HepG2 (cell line): ENCODE measurements around the gene SAPCD2. TPM values are rescaled to one million over a fixed set of nuclear protein-coding genes. Genes with fewer than 3 reads are reported as not detected.

Experiments
- BRD4 ChIP-seq: sonication (generic); formaldehyde crosslinking; IDR thresholded peaks from 2 replicates; pipeline ENCODE4 v1.4.0; 2020; ENCODE audit warnings: missing genetic modification reagents
- CCDC6 ChIP-seq: sonication (generic); formaldehyde crosslinking; IDR thresholded peaks from 2 replicates; pipeline ENCODE4 v1.8.1; 2022; ENCODE audit warnings: mild to moderate bottlenecking, missing genetic modification reagents, moderate library complexity
- ERF ChIP-seq: IDR thresholded peaks from 2 replicates; pipeline ENCODE4 v1.6.1; 2018; ENCODE audit warnings: missing biosample characterization, missing genetic modification reagents
- KDM5B ChIP-seq: sonication (generic); formaldehyde crosslinking; IDR thresholded peaks from 2 replicates; pipeline ENCODE4 v1.4.0; 2020; ENCODE audit warnings: missing genetic modification reagents, mild to moderate bottlenecking, borderline replicate concordance
- PITX1 ChIP-seq: sonication (generic); formaldehyde crosslinking; IDR thresholded peaks from 2 replicates; pipeline ENCODE4 v1.5.1; 2020; ENCODE audit warnings: mild to moderate bottlenecking, missing genetic modification reagents
- POLR2AphosphoS5 ChIP-seq: IDR thresholded peaks from 2 replicates; pipeline ENCODE4 v1.6.1; 2012; ENCODE audit warnings: low read depth, low read length
- PTBP1 ChIP-seq: fragments of 200-400 bp; formaldehyde crosslinking; IDR thresholded peaks from 2 replicates; pipeline ENCODE4 v1.6.1; 2018; ENCODE audit warnings: low read length, low read depth; ENCODE audit not compliant: poor library complexity, severe bottlenecking
- SNAPC4 ChIP-seq: sonication (generic); formaldehyde crosslinking; IDR thresholded peaks from 2 replicates; pipeline ENCODE4 v1.4.0; 2020; ENCODE audit warnings: mild to moderate bottlenecking, missing genetic modification reagents
- SP4 ChIP-seq: sonication (generic); formaldehyde crosslinking; IDR thresholded peaks from 2 replicates; pipeline ENCODE4 v1.8.1; 2023; ENCODE audit warnings: mild to moderate bottlenecking, missing genetic modification reagents
- ZBTB43 ChIP-seq: sonication (generic); formaldehyde crosslinking; conservative IDR thresholded peaks from 2 replicates; pipeline ENCODE4 v1.4.0; 2020; ENCODE audit warnings: missing genetic modification reagents
- ZFX ChIP-seq: sonication (generic); formaldehyde crosslinking; IDR thresholded peaks from 2 replicates; pipeline ENCODE4 v1.4.0; 2020; ENCODE audit warnings: mild to moderate bottlenecking, low read depth, missing genetic modification reagents, moderate library complexity
- ZFY ChIP-seq: sonication (generic); formaldehyde crosslinking; IDR thresholded peaks from 2 replicates; pipeline ENCODE4 v1.4.0; 2020; ENCODE audit warnings: missing genetic modification reagents
- ZNF501 ChIP-seq: sonication (generic); formaldehyde crosslinking; IDR thresholded peaks from 2 replicates; pipeline ENCODE4 v1.5.1; 2020; ENCODE audit warnings: mild to moderate bottlenecking, moderate library complexity, missing genetic modification reagents
- ZNF577 ChIP-seq: sonication (generic); formaldehyde crosslinking; IDR thresholded peaks from 2 replicates; pipeline ENCODE4 v1.4.0; 2020; ENCODE audit warnings: mild to moderate bottlenecking, low read depth, missing genetic modification reagents, borderline replicate concordance
- ZNF605 ChIP-seq: sonication (generic); formaldehyde crosslinking; IDR thresholded peaks from 2 replicates; pipeline ENCODE4 v1.8.0; 2022; ENCODE audit warnings: mild to moderate bottlenecking, missing genetic modification reagents
- polyA plus RNA-seq, 8 experiments: library from polyadenylated mRNA; depleted of rRNA in 3 of 8; stranded (reverse) in 7 of 8; unstranded in 1 of 8; fragments of >200 nt; fragmentation: Illumina TruSeq in 4 of 8; extraction: Trizol in 4 of 8; gene quantifications; 2 replicates each; pipeline versions ENCODE4 v1.2.1 to v1.2.3, GENCODE V29; 2011 to 2016; ENCODE audit warnings: low read depth in 4 of 8, missing spikeins in 1 of 8, mixed read lengths in 1 of 8; ENCODE audit not compliant: insufficient read depth in 1 of 8
- total RNA-seq, 5 experiments: library from RNA; depleted of rRNA; stranded (reverse); fragments of >200 nt; fragmentation: Illumina TruSeq; extraction: Trizol; gene quantifications; 2 replicates each; pipeline ENCODE4 v1.2.3, GENCODE V29; 2016; ENCODE audit warnings: low read depth in 1 of 5
- TF ChIP-seq, protein P1 (sequence below): sonication (generic); formaldehyde crosslinking; IDR thresholded peaks from 2 replicates; pipeline ENCODE4 v1.9.0; 2022; ENCODE audit warnings: missing genetic modification reagents, mild to moderate bottlenecking, borderline replicate concordance
- TF ChIP-seq, protein P2 (sequence below): IDR thresholded peaks from 2 replicates; pipeline ENCODE4 v1.6.1; 2016; ENCODE audit warnings: missing genetic modification reagents, missing compliant biosample characterization

Gene SAPCD2
- total and polyA plus RNA-seq, 2 of the 13 experiments (the other 11 are each of a cell fraction or from before 2014, with no cell fraction given): 21.9 to 42.8 TPM

DNA sequence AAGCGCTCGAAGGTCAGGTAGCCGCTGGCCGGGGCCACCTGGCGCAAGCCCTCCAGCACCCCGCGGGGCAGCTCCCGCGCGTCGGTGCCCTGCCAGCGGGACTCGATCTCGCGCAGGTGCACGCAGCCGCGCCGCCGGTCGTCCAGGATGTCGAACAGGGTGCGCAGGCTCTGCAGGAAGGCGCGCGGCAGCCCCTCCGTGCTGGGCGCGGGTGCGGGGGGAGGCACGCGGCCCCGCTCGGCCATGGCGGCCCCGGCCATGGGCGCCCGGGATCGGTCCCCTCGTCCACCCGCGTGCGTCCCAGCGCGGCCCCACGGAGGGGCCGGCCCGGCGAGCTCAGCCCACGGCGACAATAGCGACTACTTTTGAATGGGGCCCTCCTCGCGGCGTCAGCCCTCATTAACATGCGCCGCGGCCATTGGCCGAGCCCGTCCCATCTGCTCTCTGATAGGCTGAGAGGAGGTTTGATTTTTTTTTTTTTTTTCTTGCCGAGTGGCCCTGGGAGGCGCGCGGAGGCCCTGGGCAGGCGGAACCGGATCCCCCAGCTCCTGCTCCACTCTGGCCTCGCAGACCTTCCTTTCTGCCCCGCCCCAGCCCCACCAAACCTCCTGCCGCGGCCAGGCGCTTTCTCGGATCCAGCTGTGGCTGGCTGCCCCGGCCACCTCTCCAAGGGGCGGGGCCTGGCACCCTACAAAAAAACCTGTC is at the start of gene SAPCD2 (continued):
- TF ChIP-seq ZBTB43 (peak; percentile 42; the same call in 1 of the 2 replicates), PITX1 (peak; percentile 7; the same call in 1 of the 2 replicates), SP4 (CRISPR knock-in tag) (0 out of 2 replicates have a peak, but pooled peaks have one; percentile 27), ZFX (CRISPR knock-in tag) (0 out of 2 replicates have a peak, but pooled peaks have one; percentile 73), PTBP1 (no peak), ZFY (CRISPR knock-in tag) (peak; percentile 60; the same call in 1 of the 2 replicates), ZNF577 (CRISPR knock-in tag) (0 out of 2 replicates have a peak, but pooled peaks have one; percentile 16), ZNF501 (CRISPR knock-in tag) (peak; percentile 76), CCDC6 (CRISPR knock-in tag) (peak; percentile 66), ZNF605 (CRISPR knock-in tag) (no peak), BRD4 (CRISPR knock-in tag) (no peak), SNAPC4 (CRISPR knock-in tag) (peak; percentile 88; the same call in 1 of the 2 replicates), ERF (CRISPR knock-in tag) (0 out of 2 replicates have a peak, but pooled peaks have one; percentile 56), POLR2AphosphoS5 (peak; percentile 79), KDM5B (CRISPR knock-in tag) (peak; percentile 23; the same call in 1 of the 2 replicates)
- TF ChIP-seq, protein P1, sequence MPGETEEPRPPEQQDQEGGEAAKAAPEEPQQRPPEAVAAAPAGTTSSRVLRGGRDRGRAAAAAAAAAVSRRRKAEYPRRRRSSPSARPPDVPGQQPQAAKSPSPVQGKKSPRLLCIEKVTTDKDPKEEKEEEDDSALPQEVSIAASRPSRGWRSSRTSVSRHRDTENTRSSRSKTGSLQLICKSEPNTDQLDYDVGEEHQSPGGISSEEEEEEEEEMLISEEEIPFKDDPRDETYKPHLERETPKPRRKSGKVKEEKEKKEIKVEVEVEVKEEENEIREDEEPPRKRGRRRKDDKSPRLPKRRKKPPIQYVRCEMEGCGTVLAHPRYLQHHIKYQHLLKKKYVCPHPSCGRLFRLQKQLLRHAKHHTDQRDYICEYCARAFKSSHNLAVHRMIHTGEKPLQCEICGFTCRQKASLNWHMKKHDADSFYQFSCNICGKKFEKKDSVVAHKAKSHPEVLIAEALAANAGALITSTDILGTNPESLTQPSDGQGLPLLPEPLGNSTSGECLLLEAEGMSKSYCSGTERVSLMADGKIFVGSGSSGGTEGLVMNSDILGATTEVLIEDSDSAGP: peak; percentile 54; the same call in 1 of the 2 replicates
- TF ChIP-seq, protein P2, sequence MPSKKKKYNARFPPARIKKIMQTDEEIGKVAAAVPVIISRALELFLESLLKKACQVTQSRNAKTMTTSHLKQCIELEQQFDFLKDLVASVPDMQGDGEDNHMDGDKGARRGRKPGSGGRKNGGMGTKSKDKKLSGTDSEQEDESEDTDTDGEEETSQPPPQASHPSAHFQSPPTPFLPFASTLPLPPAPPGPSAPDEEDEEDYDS (CRISPR knock-in tag): peak; percentile 77
